Measurements from ENCODE around the gene BDKRB2.
"Not testable (repeated sequence)": the region's sequence is repeated elsewhere in the genome, so short reads cannot be mapped to it uniquely, and the experiment has no call there.

The BDKRB2 gene

GRCh38 chr14:96227428-96227827, 22.8 kb downstream of the BDKRB2 start:
- DNase-seq = no peak

- no peak for DNase-seq
Observed at GRCh38 chr14:96229315-96229714, 24.7 kb downstream of the BDKRB2 start.

GRCh38 chr14:96231056-96231455, 26.4 kb downstream of the BDKRB2 start:
- no peak for DNase-seq

GRCh38 chr14:96231526-96232130, 27.0 kb downstream of the BDKRB2 start:
- DNase-seq = no peak

- no peak for DNase-seq
Observed at GRCh38 chr14:96232506-96232905, 27.9 kb downstream of the BDKRB2 start.

- no peak for DNase-seq
Observed at GRCh38 chr14:96233661-96234060, 29.0 kb downstream of the BDKRB2 start.

- DNase-seq = no peak
Observed at GRCh38 chr14:96235426-96235825, 30.8 kb downstream of the BDKRB2 start.

- DNase-seq = no peak
Observed at GRCh38 chr14:96237641-96238040, 33.0 kb downstream of the BDKRB2 start.

GRCh38 chr14:96238676-96239265, 34.1 kb downstream of the BDKRB2 start:
- DNase-seq = no peak

GRCh38 chr14:96239711-96240141, 35.1 kb downstream of the BDKRB2 start:
- no peak for DNase-seq

GRCh38 chr14:96240641-96241040, 36.0 kb downstream of the BDKRB2 start:
- no peak for DNase-seq

GRCh38 chr14:96242126-96242525, 37.5 kb downstream of the BDKRB2 start:
- DNase-seq = no peak

GRCh38 chr14:96243785-96244184, 39.1 kb downstream of the BDKRB2 start:
- no peak for DNase-seq

- DNase-seq = not testable (repeated sequence)
Observed at GRCh38 chr14:96245074-96245473, 40.4 kb downstream of the BDKRB2 start.

GRCh38 chr14:96245710-96246538, 41.3 kb downstream of the BDKRB2 start:
- no peak for DNase-seq

GRCh38 chr14:96246539-96246847, 41.9 kb downstream of the BDKRB2 start:
- DNase-seq = no peak

- no peak for DNase-seq
Observed at GRCh38 chr14:96247031-96247430, 42.4 kb downstream of the BDKRB2 start.

GRCh38 chr14:96249029-96249428, 44.4 kb downstream of the BDKRB2 start:
- no peak for DNase-seq

- DNase-seq = no peak
Observed at GRCh38 chr14:96250485-96250884, 45.8 kb downstream of the BDKRB2 start.

GRCh38 chr14:96251656-96252155, 47.1 kb downstream of the BDKRB2 start:
- no peak for DNase-seq

- DNase-seq = no peak
Observed at GRCh38 chr14:96252323-96252998, 47.8 kb downstream of the BDKRB2 start.

GRCh38 chr14:96252999-96253539, 48.4 kb downstream of the BDKRB2 start:
- DNase-seq = no peak

- no peak for DNase-seq
Observed at GRCh38 chr14:96254687-96255086, 50.0 kb downstream of the BDKRB2 start.

Data from NCI-H82 (cell line).